LNCaP clone FGC (cell line): ENCODE data around the gene ASB13.

Source experiments
- DNase-seq: peaks from one replicate; pipeline ENCODE4 v3.0.0-alpha.2; 2011; ENCODE audit warnings: low read depth
- H3K4me3 ChIP-seq: 2 replicates; pipeline ENCODE4 v1.5.1; 2011; ENCODE audit warnings: mild to moderate bottlenecking, low read depth, low read length, control low read depth
- CTCF ChIP-seq: IDR thresholded peaks from 2 replicates; pipeline ENCODE4 v1.5.1; 2012; ENCODE audit warnings: mild to moderate bottlenecking; ENCODE audit not compliant: control insufficient read depth, insufficient read depth; ENCODE audit errors: extremely low read depth

Gene ASB13

GRCh38 chr10:5684971-5685763 is 18.8 kb upstream of the ASB13 start:
- H3K4me3 ChIP-seq = peak overlapping the region; percentile 71
- DNase-seq = peak; percentile 37
- peak; percentile 68 for TF ChIP-seq CTCF

GRCh38 chr10:5684318-5684970 is 18.0 kb upstream of the ASB13 start, which contains the start of gene TASOR2:
TSS of gene TASOR2 (plus strand) at chr10:5684838. CDS start at chr10:5720643, 35,805 bp downstream.
- peak within 1 kb of the TSS; percentile 71 for H3K4me3 ChIP-seq
- no peak for TF ChIP-seq CTCF
- peak; percentile 91 for DNase-seq

GRCh38 chr10:5683065-5683464 is 16.7 kb upstream of the ASB13 start:
- no peak for DNase-seq
- TF ChIP-seq CTCF = no peak
- no peak overlapping the region for H3K4me3 ChIP-seq

GRCh38 chr10:5681930-5682329 is 15.5 kb upstream of the ASB13 start:
- H3K4me3 ChIP-seq = no peak overlapping the region
- no peak for TF ChIP-seq CTCF
- DNase-seq = no peak

- H3K4me3 ChIP-seq = no peak overlapping the region
- DNase-seq = no peak
- TF ChIP-seq CTCF = no peak
These were observed 13.2 kb upstream of the ASB13 start for GRCh38 chr10:5679606-5680005.

GRCh38 chr10:5679037-5679435 is 12.6 kb upstream of the ASB13 start:
- no peak for DNase-seq
- TF ChIP-seq CTCF = no peak
- no peak overlapping the region for H3K4me3 ChIP-seq
